Right lobe of liver (tissue), 6 donors: ENCODE data around the gene LUC7L2. TPM values are rescaled to one million over a fixed set of nuclear protein-coding genes. Genes with fewer than 3 reads are reported as not detected.

Source experiments
- ATAC-seq, 4 donors: fragments of 200-7000 bp; cut with Tn5 transposase; one replicate each; pipeline ENCODE4 v1.9.1; 2020; ENCODE audit warnings: mild to moderate bottlenecking in 4 of 4, moderate library complexity in 4 of 4
- DNase-seq, 3 donors: peaks; one replicate each; pipeline ENCODE4 v3.0.0-alpha.2; 2020
- H3K27ac ChIP-seq, 3 donors: fragments of 200-600 bp; one replicate each; pipeline ENCODE4 v1.8.0; 2022
- H3K27me3 ChIP-seq, 2 donors: fragments of 200-600 bp; one replicate each; pipeline ENCODE4 v1.8.0; 2022
- H3K36me3 ChIP-seq, 4 donors: fragments of 200-600 bp; sonication (generic) in 1 of 4; one replicate each; pipeline versions ENCODE4 v1.5.1 to v1.8.0; 2017 to 2022; ENCODE audit warnings: control low read depth in 1 of 4
- H3K4me1 ChIP-seq, 4 donors: fragments of 200-600 bp; sonication (generic) in 1 of 4; one replicate each; pipeline versions ENCODE4 v1.5.1 to v1.8.0; 2017 to 2022; ENCODE audit warnings: control low read depth in 1 of 4
- H3K4me3 ChIP-seq, 3 donors: fragments of 200-600 bp; one replicate each; pipeline ENCODE4 v1.8.0; 2022
- H3K9me3 ChIP-seq, 4 donors: fragments of 200-600 bp; sonication (generic) in 1 of 4; one replicate each; pipeline versions ENCODE4 v1.5.1 to v1.8.0; 2017 to 2022; ENCODE audit warnings: control low read depth in 1 of 4
- CTCF ChIP-seq, 4 donors: fragments of 200-600 bp in 3 of 4; fragments of 450-650 bp in 1 of 4; IDR thresholded peaks; one replicate each; pipeline versions ENCODE4 v1.5.1 to v1.8.0; 2016 to 2022; ENCODE audit warnings: antibody characterized with exemption in 4 of 4, mild to moderate bottlenecking in 2 of 4
- POLR2A ChIP-seq: fragments of 450-650 bp; IDR thresholded peaks from one replicate; pipeline ENCODE4 v1.6.1; 2017; ENCODE audit warnings: antibody characterized with exemption, mild to moderate bottlenecking
- whole genome bisulfite sequencing: methylation state at CpG from one replicate; pipeline ENCODE4 v1.1.6; 2018; ENCODE audit warnings: low coverage, low lambda C conversion rate; ENCODE audit not compliant: insufficient coverage; ENCODE audit errors: missing lambda C conversion rate; 5-methylcytosine and 5-hydroxymethylcytosine counted together
- intact Hi-C, 2 donors: fragments of 100-400 bp; cut with DNase I; formaldehyde crosslinking; loops; one replicate each; pipeline versions ENCODE4 v1.11.2 to v1.14.1; 2022
- total RNA-seq, 6 experiments: library from RNA; depleted of rRNA in 2 of 6; stranded (reverse); fragments of >200 nt in 2 of 6; fragmentation: NEBNext Ultra II Directional in 3 of 6; extraction: Animal tissue kit (Norgen Biotek cat#: 25700) in 3 of 6; gene quantifications; one replicate each; pipeline versions ENCODE4 v1.1.0 to v1.2.4, GENCODE V29; 2016 to 2023
- donor health status: DM: no; HTN: yes; CAD: no.
- donor health status: DM: no; HTN: no; CAD: no.
- donor health status: DM: no; HTN: no; CAD: no.
- donor health status: DM: no; HTN: yes; CAD: no.
- donor health status: DM: no; HTN: yes; CAD: no.

Gene LUC7L2
- total RNA-seq, 6 experiments from 2014 or later, result 23.2 to 40.0 (median 36.3) TPM

GRCh38 chr7:139360210-139360947 is 685 bp downstream of the LUC7L2 start:
- Histone ChIP-seq H3K4me1 (peaks cover 0 to 25% (median 12%) of the 10 kb centered on the region in 4 donors), H3K27ac (peak overlapping the region; percentile 97 to 99 (median 98))
- 1% methylated on average over 16 of the region's 47 CpGs for WGBS

GRCh38 chr7:139360948-139361307 is 1.2 kb downstream of the LUC7L2 start:
- ATAC-seq, result no peak
- H3K27ac ChIP-seq, result peak overlapping the region; percentile 97 to 99 (median 98)
- H3K4me3 ChIP-seq, result peak overlapping the region; percentile 74 to 81 (median 80)
- no peak for DNase-seq
- intact Hi-C loops, result no loop called here
- H3K9me3 ChIP-seq, result no peaks in the 10 kb centered on the region
- H3K27me3 ChIP-seq, result no peaks in the 10 kb centered on the region
- peaks cover 0 to 25% (median 12%) of the 10 kb centered on the region in 4 donors for H3K4me1 ChIP-seq
- TF ChIP-seq POLR2A (no peak), CTCF (IDR thresholded peaks at IDR 0.05) (no peak)
- no peaks in the 10 kb centered on the region for H3K36me3 ChIP-seq
- WGBS, result 0% methylated on average over 2 of the region's 2 CpGs

More at GRCh38 chr7:139360210-139360947, 685 bp downstream of the LUC7L2 start:
- Histone ChIP-seq H3K4me3 (peak overlapping the region; percentile 74 to 81 (median 80)), H3K27me3 (no peaks in the 10 kb centered on the region), H3K9me3 (no peaks in the 10 kb centered on the region), H3K36me3 (no peaks in the 10 kb centered on the region)
- DNase-seq (peak; percentile 97 to 98 (median 98)), ATAC-seq (peak; percentile 78 to 90 (median 82))
- TF ChIP-seq CTCF (IDR thresholded peaks at IDR 0.05) (no peak), POLR2A (peak; percentile 18)
- intact Hi-C loops, result no loop called here

- Histone ChIP-seq H3K27me3 (no peaks in the 10 kb centered on the region), H3K4me3 (no peak overlapping the region), H3K36me3 (no peaks in the 10 kb centered on the region), H3K27ac (no peak overlapping the region), H3K9me3 (no peaks in the 10 kb centered on the region), H3K4me1 (peaks cover 0 to 25% (median 12%) of the 10 kb centered on the region in 4 donors)
- no peak for DNase-seq
- TF ChIP-seq CTCF (IDR thresholded peaks at IDR 0.05) (no peak), POLR2A (no peak)
- ATAC-seq, result no peak
- intact Hi-C loops, result no loop called here
- 18% methylated on average over 3 of the region's 3 CpGs for WGBS
Observed at GRCh38 chr7:139361523-139361922, 1.8 kb downstream of the LUC7L2 start.

GRCh38 chr7:139362302-139362701 is 2.6 kb downstream of the LUC7L2 start:
- H3K27me3 ChIP-seq, result no peaks in the 10 kb centered on the region
- H3K9me3 ChIP-seq, result no peaks in the 10 kb centered on the region
- no peak for TF ChIP-seq CTCF (IDR thresholded peaks at IDR 0.05)
- H3K27ac ChIP-seq, result no peak overlapping the region
- peaks cover 0 to 20% (median 12%) of the 10 kb centered on the region in 4 donors for H3K4me1 ChIP-seq
- intact Hi-C loops, result no loop called here
- no peak for ATAC-seq
- no peaks in the 10 kb centered on the region for H3K36me3 ChIP-seq
- no peak overlapping the region for H3K4me3 ChIP-seq
- 47% methylated on average over 2 of the region's 3 CpGs for WGBS
- DNase-seq, result no peak
